HG03139 (cell line): Measurements from ENCODE around the gene RFC3.

Experiments used
- ATAC-seq: cut with Tn5 transposase; IDR thresholded peaks from one replicate; pipeline ENCODE4 v1.9.1; 2021; ENCODE audit not compliant: unreplicated experiment

The RFC3 gene

DNA sequence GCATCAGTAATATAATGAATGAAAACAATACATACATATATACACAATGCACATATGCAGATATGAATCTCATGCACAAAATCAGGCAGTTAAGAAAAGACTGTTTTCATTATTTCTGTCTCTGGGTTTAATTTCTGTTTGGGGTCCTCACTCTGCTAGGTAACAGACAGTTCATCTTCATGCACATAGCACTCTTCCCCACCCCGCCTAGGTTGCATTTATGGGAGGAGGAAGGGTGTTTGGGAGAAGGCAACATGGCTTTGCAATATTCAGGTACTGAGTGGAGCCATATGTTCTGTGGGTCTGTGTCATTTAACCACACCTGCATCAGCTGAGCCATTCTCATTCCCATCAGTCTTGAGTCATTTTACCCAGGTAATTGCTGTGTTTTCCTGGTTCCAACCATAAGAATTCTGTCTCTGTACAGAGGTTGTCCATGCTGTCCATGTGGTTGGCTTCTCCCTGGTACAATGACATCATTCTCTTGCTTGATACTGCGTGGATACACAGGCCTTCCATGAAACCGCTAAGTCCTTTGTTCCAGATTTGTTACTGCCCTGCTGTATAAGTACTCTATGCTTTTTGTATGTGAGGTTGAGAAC is 45.3 kb downstream of the RFC3 start:
- ATAC-seq = no peak

DNA sequence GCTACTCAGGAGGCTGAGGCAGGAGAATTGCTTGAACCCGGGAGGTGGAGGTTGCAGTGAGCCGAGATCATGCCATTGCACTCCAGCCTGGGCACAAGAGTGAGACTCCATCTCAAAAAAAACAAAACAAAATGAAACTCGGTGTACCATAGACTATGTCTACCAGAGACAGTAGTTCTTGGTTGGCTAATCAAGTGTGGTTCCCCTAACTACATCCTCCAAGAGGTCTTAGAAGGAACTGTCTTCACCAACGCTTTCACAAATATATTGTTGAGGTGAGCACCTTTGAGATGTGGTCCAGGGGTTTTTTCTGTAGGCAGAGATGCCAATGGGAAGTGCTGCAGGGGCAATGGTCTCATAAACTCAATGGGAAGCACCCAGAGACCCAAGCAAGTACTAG is 48.0 kb downstream of the RFC3 start:
- ATAC-seq = peak; percentile 91

DNA sequence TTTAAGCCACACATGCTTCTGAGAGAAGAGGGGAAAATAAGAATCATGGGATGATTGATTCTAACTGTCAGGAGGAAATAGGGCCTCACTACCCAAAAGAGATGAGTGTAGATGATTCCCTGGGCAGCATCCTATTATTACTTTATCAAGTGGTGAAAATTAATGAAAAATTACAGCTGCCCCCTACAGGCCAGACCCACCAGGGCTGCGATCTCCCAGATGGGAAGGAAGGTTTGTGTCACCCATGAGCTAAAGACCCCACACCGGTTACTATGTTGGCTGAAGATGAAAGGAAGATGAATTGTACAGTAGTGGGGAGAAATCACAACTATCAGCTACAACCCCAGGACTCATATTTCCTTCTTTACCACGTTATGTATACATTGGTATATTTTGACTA is 49.5 kb downstream of the RFC3 start:
- ATAC-seq = no peak

DNA sequence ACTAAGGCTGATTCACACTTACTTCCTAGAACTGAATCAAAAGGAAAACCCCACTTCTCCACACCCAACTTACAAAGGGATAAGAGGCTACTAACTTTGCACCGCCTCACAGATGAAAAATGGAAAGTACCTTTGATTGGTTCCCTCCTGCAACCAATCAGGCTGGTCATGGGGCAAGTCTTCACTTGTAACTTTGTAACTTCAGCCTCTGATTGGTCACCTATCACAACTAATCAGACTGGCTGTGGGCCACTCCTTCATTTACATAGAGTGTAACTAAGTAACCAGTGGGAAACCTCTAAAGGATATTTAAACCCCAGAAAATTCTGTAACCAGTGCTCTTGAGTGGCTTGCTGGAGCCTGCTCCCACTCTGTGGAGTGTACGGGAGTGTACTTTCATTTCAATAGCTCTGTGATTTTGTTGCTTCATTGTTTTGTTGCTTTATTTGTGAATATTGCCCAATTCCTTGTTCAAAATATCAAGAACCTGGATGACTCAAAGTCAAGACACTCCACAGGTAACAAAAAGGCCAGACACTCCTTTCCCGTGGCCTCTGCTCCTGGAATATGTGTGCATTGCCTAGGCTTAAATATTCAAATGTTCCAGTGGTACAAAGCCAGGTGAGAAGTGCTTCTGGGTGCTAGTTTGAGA is 50.5 kb downstream of the RFC3 start:
- ATAC-seq = no peak

DNA sequence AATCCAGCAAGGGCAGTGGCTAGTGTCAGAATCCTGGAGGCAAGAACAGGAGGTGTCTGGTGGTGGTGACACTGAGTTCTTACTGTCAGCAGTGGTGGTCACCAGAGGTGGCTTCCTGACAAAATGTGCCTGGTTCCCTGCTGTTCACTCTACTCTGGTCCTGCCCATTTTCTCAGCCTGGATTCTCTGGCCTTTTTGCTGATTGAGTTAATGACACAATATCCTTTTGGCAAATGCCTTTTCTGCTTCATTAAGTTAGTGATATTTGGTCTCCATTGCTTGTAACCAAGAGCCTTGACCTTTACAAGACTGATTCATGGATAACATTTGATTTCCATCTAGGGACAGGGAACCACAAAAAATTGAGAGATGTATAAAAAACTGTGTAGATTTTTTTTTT is 51.1 kb downstream of the RFC3 start:
- ATAC-seq = no peak

DNA sequence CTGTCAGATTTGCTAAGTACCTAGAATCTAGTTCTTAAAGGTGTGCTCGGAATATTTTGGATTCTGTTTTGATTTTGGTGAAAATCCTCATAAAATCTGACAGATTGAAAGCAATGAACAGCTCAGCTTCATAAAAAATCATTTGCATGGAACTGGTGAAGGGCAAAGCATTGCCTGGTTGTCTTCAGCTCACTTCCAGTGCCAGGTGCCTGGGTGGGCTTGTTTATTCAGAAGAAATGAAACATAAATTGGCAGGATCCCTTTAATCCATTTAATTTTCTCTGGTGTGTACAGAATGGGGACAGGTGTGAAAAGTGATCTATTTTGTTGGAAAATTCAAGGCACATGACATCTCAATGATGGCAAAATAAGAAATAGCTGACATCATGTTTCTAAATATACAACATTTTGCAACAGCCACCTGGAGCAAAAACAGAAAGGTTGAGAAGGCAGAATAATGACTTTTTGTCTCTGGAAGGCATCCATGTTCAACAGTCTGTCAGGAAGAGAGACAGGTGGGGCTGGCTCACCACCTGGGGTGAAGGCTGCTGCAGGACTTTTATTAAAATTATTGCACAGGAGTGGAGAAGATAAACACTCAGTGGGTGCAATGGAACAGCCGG is 52.2 kb downstream of the RFC3 start:
- ATAC-seq = no peak

DNA sequence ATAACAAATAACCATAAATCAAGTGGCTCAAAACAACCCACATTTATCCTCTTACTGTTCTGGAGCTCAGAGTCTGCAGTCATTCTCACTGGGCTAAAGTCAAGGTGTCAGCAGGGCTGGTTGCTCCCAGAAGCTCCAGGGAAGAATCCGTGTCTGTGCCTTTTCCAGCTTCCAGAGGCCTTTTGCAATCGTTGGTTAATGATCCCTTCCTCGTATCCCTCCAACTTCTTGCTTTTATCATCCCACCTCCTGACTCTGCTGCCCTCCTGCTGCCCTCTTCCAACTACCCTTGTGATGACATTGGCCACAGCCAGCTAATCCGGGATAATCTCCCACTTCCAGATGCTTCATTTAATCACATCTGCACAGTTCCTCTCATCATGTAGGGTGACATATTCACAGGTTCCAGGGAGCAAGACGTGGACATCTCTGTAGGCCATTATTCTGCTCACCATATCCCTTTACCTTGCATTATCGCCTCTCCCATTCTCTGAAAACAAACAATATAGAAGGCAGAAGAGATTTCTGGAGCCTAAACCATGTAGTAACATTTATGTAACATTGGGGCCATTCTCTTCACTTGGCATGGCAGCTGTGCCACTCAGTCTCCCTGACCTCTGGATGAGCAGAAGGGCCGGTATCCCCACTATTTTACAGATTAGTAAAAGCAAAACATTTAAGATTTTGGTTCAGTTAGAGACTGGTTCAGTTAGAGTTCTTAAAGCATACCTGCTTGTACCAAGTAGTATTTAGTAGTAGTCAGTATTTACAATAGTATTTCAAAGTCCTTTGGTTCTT is 53.5 kb downstream of the RFC3 start:
- ATAC-seq = no peak

DNA sequence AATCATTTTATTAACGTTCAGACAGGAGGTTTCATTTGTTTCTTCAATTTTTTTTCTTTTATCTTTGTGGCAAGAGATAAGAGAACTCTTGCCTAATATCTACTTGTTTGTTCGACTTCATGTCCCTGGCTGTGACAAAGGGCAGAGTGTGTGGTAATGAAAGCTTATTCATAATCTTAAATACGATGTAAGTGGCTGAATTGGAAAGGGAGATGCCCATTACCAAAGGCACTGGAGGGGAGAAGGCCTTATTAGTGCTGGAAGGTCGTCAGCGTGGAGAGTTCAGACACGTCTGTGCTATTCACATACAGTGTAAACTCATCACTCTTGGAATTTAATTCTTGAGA is 54.0 kb downstream of the RFC3 start:
- ATAC-seq = no peak

DNA sequence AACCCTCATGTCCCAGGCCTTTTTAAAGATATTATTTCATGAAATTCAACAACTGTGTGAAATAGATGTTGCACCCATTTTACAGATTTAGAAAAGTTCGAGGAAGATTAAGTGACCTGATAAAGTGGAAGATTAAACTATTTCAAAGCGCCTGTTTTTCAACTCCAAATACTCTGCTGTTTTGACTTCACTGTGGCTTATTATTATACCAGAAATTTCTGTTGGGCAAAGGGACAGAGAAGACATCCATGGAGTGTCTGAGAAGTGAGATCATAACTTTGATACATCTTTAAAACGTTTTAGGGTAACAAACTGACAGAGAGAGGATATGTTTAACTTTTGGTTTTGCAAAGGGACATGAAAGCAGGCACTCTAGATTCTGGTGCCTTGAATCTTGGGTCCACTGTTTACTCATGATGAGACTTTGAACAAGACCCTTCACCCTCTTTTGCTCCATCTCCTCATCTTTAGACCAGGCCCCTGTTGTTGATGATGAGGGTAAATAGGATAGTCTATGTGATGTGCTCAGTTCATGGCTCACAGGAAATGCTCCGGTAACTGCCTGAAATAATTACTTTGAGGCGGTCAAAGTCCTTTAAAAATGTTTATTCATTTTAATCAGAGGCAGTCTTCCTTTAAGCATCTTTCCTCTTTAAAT is 55.4 kb downstream of the RFC3 start:
- no peak for ATAC-seq

DNA sequence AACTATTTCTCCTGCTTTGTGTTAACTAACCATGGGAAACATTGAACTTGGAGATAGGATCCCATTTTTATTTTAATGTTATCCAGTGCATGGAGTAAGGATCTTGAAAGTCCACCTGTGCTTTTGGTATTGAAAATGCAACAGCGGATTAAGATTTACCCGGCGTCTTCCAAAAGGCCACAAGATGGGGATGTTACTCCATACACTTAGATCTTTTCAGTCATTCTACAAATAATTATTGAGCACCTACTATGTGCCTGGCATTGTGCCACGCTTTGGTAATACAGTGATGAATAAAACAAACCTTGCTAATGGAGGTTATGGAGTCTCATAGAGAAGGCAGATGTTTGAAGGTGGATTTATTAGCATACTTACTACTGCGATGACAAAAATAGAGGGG is 56.9 kb downstream of the RFC3 start:
- ATAC-seq = no peak

DNA sequence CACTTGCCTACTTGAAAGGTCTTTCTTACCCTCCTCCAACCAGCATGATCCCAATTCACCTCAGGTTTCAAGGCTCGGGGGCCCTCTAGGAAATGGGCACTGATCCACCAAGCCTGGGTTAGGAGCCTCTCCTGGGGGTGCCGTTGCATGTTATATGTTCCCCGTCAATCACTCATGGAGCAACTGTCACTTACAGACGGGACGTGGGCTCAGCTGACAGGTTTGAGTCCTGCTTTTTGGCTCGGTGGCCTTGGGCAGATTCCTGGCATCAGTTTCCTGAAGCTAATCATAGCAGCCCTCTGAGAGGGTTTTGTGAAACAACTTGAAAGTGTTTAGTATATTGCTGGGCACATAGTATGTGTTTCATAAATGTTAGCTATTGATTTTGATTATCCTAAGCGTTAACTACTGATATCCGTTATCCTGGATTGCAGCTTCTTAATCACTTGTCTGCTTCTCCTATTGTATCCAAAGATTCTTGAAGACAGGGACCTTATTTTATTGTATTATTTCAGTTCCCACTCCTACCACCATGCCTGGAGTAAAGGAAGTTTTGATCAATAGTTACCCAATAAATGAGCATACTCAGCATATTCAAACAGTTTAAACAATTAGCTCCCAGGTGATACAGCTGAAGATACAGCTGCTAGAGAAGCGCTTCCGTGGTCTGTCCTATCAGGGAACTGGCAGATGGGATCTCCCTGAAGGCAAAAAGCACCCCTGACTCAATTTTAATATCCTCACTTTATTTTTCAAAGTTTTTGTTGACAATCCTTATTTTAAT is 57.9 kb downstream of the RFC3 start:
- ATAC-seq = no peak

DNA sequence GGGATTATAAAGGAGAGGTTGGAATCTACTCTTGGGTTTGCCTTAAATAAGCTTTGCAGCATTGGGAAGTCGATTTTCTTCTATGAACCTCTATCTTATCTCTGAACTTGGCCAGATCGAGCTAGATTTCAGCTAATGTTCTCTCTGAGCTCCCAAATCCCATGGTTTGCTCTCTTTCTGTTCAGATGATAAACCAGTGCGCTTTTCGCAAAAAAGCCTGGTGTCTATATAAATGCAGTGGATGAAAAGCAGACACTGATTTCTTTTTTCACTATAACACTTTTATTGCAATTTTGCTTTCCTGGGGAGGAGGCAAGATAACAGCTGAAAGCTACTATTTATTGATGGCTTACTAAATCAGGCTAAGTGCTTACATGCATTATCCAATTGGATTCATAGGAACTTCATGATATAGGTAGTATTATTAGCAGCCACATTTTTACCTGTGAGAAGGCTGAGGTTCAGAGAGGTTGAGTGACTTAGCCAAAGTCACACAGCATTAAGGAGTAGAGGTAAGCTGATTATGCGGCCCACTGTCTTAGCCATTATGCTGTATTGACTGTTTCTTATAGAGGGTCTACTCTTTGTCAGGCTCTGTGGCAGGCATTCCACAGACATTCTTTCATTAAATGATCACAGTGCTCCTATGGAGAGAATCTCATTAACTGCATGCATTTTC is 58.9 kb downstream of the RFC3 start:
- no peak for ATAC-seq

DNA sequence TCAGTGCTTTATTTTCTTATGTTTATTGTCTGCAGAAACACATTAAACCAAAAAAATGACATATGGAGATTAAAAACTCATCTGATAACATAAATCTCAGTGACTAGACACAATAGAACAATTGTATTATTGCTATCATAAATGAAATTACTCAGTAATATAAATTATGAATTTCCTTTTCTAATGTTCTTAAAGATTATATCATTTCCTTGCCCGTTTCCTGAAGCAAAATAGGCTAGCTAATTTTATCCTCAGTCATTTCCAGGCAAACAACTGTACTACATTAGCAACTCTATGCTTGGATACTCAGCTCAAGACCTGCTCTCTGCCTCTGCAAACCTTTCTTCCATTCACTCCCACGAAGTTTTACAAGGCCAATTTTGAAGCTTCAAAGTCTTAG is 61.2 kb downstream of the RFC3 start:
- no peak for ATAC-seq

DNA sequence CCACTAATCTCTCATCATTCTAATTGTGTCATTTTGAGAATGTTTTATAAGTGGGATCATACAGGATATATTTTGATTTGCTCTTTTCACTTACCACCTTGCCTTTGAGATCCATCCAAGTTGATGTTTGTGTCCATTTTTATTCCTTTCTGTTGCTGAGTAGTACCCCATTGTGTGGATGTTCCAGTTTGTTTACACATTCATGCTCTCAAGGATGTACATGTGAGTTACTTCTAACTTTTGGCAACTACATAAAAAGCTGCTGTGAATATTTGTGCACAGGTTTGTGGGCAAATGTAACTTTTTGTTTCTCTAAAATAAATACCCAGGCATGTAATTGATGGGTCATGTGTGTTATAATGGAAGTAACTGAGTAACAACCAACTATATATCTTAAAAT is 64.9 kb downstream of the RFC3 start:
- no peak for ATAC-seq

DNA sequence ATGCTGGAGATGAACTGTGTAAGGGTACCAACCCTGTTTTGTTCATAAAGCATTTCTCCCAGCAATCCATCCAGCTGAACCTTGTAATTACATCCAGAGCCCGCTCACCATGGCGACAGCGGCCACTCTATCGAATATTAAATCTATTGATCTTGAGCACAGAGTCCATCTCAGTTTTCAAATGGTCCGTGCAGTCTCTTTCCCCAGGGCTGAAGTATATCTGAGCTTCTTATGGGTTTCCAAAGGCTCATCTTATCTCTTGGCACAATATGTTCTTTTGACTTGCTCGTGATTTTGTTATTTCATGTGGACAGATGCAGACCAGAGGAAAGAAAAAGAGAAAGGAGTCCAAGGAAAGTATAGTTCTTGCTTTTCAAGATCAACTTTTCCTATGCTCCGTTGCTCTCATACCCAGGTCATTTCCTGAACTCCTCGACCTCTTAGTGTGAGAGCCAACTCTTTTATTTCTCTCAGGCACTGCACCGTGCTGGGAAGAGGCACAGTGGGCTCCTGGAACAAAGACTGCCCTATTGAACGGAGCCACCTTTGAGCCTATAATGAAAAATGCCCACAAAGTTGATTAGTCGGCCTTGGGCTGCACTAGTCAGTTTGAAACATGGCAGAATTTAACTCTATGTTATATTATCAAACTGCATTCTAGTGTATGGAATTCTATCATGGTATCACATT is 66.7 kb downstream of the RFC3 start:
- ATAC-seq = no peak
